NCI-H1105 treated with DMSO at 0.1 percent for 48 hours (cell line): ENCODE measurements around the gene AIFM2.
"Not testable (repeated sequence)": the region's sequence is repeated elsewhere in the genome, so short reads cannot be mapped to it uniquely, and the experiment has no call there.

Source experiments
- DNase-seq: peaks from one replicate; lab custom pipeline; 2025; lab: John Stamatoyannopoulos, UW

AIFM2 gene

GRCh38 chr10:70093335-70093944 lies 39.2 kb downstream of the AIFM2 start:
- DNase-seq: no peak

DNA sequence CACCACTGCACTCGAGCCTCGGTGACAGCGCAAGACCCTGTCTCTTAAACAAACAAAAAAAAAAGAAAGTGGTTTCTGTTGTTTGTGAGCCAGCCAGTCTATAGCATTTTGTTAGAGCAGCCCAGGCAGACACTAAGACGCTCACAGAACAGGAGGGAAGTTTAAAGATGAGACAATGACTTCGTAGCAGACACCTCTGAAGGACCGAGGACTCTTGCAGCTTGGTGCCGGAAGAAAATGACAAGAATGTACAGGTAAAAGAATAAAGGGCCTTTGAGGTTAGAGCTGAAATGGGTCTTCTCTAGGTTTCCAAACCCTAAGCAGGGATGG lies 40.3 kb downstream of the AIFM2 start:
- DNase-seq: no peak

GRCh38 chr10:70090951-70091350 lies 41.7 kb downstream of the AIFM2 start:
- DNase-seq: no peak

GRCh38 chr10:70090013-70090412 lies 42.6 kb downstream of the AIFM2 start:
- DNase-seq: no peak

- no peak for DNase-seq
Observed at GRCh38 chr10:70088308-70088698, 44.3 kb downstream of the AIFM2 start.

DNA sequence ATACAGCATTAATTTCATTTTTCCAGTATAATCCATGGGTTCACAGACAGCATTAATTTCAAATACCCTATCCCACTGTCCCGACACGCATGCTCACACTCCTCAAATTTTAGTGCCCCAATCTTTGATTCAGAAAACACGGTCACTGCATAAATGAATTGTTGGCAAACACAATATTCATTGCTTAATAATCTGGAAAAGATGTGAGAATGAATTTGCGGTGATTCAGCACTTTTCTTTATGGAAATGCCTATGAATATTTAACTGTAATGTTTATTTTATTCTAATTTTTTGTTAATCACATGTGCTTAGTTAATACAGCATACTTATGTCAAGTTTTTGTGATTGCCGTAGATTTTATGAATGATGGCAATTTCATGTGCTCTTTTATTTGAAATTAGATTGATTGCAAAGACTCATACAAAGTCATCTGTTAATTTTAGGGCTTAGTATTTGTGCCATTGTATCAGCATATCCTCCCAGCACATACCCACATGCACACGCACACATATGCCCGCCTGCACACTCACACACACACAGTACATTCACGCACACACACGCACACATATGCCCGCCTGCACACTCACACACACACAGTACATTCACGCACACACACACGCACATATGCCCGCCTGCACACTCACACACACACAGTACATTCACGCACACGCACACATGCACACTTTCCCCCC lies 44.9 kb downstream of the AIFM2 start:
- no peak for DNase-seq

GRCh38 chr10:70085975-70086613 lies 46.5 kb downstream of the AIFM2 start:
- DNase-seq: no peak

GRCh38 chr10:70084189-70084588 lies 48.4 kb downstream of the AIFM2 start:
- DNase-seq: no peak

GRCh38 chr10:70080789-70081188 lies 51.8 kb downstream of the AIFM2 start:
- DNase-seq: not testable (repeated sequence)

- DNase-seq: no peak
Observed at GRCh38 chr10:70078937-70079336, 53.7 kb downstream of the AIFM2 start.

DNA sequence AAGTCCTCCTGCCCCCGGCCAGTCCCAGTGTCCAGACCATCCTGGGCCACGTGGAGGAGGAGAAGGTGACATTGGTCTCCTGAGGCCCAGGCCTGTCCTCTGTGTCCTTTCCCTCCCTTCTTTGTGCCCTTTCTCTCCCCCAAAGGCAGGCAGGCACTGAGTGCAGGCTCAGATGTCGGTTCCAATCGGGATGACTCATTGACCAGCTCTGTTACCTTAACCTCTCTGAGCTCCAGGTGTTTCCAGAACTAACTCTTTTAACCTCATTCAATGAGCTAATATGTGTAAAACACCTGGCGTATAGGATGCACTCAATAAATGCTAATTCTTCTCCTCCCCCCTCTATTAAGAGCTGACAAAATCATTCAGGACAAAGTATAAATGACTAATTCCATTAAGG lies 54.3 kb downstream of the AIFM2 start:
- DNase-seq: no peak

- DNase-seq: no peak
Observed at GRCh38 chr10:70074971-70075370, 57.7 kb downstream of the AIFM2 start.

GRCh38 chr10:70074165-70074564 lies 58.5 kb downstream of the AIFM2 start:
- DNase-seq: no peak

DNA sequence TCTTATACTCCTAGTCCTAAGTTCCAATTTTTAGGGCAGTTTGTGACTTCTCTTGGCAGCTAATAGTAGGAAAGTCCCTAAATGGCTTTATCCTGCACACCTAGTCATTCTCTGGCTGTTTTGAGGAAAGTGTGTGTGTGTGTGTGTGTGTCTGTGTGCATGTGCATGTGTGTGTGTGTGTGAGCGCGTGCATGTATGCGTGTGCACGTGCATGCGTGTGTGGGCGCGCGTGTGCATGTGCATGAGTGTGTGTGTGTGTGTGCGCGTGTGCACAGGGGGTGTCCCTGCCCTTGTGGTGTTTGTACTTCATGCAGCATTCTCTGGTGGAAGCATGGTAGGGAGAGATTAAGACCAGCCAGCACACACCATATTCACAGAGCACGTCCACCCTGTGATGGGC lies 61.8 kb downstream of the AIFM2 start:
- DNase-seq: no peak

GRCh38 chr10:70069346-70069745 lies 63.3 kb downstream of the AIFM2 start:
- DNase-seq: no peak

- no peak for DNase-seq
Observed at GRCh38 chr10:70068925-70069324, 63.7 kb downstream of the AIFM2 start.

GRCh38 chr10:70067586-70067985 lies 65.0 kb downstream of the AIFM2 start:
- DNase-seq: no peak

GRCh38 chr10:70066190-70066589 lies 66.4 kb downstream of the AIFM2 start:
- no peak for DNase-seq

- DNase-seq: no peak
Observed at GRCh38 chr10:70064486-70064885, 68.1 kb downstream of the AIFM2 start.

DNA sequence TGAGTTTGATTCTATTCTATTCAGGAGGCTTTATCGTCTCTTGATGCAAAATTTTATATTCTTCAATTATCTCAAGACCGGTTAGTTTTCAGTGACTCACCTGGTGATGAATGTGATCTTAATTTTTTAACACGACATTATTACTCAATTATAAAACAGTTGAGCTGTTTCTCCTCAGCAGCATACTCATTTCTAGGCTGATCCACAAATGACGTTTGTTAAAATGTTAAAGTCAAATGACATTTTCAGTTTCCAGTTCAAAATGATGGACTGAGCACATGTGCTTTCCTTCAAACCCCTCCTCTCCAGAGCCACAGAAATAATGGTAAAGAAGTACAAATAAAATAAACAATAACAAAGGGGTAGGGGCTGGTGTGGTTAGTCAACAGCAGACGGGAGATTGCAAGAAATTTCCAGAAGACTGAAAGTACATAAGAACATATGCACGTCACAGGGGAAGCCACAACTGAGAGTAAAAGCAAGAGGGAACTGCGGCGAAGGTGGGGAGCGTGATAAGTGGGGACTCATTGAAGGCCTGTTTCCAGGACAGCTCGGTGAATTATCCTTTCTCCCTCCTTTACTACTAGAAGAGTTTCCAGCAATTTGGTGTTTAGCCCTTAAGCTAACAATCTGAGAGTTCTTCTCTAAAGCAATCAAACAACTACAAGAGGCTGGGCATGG lies 69.1 kb downstream of the AIFM2 start:
- DNase-seq: no peak
